Mesendoderm (in vitro differentiated cells): ENCODE measurements around the gene ARHGAP44.

Source experiments
- DNase-seq: peaks from one replicate; pipeline ENCODE4 v3.0.0; 2013
- H2AK5ac ChIP-seq: 2 replicates; pipeline ENCODE4 v1.6.1; 2013; ENCODE audit warnings: low read length, inconsistent platforms
- H2BK120ac ChIP-seq: 2 replicates; pipeline ENCODE4 v1.6.1; 2013; ENCODE audit warnings: low read depth, mild to moderate bottlenecking, low read length, moderate library complexity, mixed read lengths
- H2BK15ac ChIP-seq: replicated peaks from 2 replicates; pipeline ENCODE4 v1.6.1; 2013; ENCODE audit warnings: low read depth, mild to moderate bottlenecking, moderate library complexity
- H2BK5ac ChIP-seq: 2 replicates; pipeline ENCODE4 v1.6.1; 2013; ENCODE audit warnings: low read length, inconsistent platforms
- H3K18ac ChIP-seq: 2 replicates; pipeline ENCODE4 v1.6.1; 2013; ENCODE audit warnings: mild to moderate bottlenecking, low read length, mixed read lengths
- H3K23ac ChIP-seq: one replicate; pipeline ENCODE4 v1.6.1; 2013; ENCODE audit warnings: low read length
- H3K27ac ChIP-seq: 2 replicates; pipeline ENCODE4 v1.5.1; 2013; ENCODE audit warnings: low read depth, mild to moderate bottlenecking, inconsistent platforms, low read length, moderate library complexity
- H3K27me3 ChIP-seq: 2 replicates; pipeline ENCODE4 v1.6.1; 2013; ENCODE audit warnings: low read length, control low read depth, mild to moderate bottlenecking, inconsistent platforms; ENCODE audit not compliant: insufficient read depth, poor library complexity
- H3K36me3 ChIP-seq: 2 replicates; pipeline ENCODE4 v1.6.1; 2013; ENCODE audit warnings: low read length, inconsistent platforms; ENCODE audit not compliant: control insufficient read depth, insufficient read depth
- H3K4ac ChIP-seq: one replicate; pipeline ENCODE4 v1.6.1; 2013; ENCODE audit warnings: low read depth, mild to moderate bottlenecking, low read length, moderate library complexity
- H3K4me1 ChIP-seq: 2 replicates; pipeline ENCODE4 v1.6.1; 2013; ENCODE audit warnings: low read depth, low read length, inconsistent platforms; ENCODE audit not compliant: control insufficient read depth
- H3K4me2 ChIP-seq: 2 replicates; pipeline ENCODE4 v1.6.1; 2013; ENCODE audit warnings: low read length
- H3K4me3 ChIP-seq: 2 replicates; pipeline ENCODE4 v1.5.1; 2013; ENCODE audit warnings: mild to moderate bottlenecking, low read length
- H3K56ac ChIP-seq: one replicate; pipeline ENCODE4 v1.6.1; 2013; ENCODE audit warnings: low read length
- H3K79me1 ChIP-seq: 2 replicates; pipeline ENCODE4 v1.6.1; 2013; ENCODE audit warnings: low read length, inconsistent platforms
- H3K79me2 ChIP-seq: 2 replicates; pipeline ENCODE4 v1.6.1; 2013; ENCODE audit warnings: mild to moderate bottlenecking, low read length; ENCODE audit not compliant: control insufficient read depth, insufficient read depth
- H3K9ac ChIP-seq: 2 replicates; pipeline ENCODE4 v1.6.1; 2013; ENCODE audit warnings: low read length, inconsistent platforms
- H4K5ac ChIP-seq: one replicate; pipeline ENCODE4 v1.6.1; 2013; ENCODE audit warnings: low read length
- H4K8ac ChIP-seq: one replicate; pipeline ENCODE4 v1.6.1; 2013; ENCODE audit warnings: low read depth, mild to moderate bottlenecking, control low read depth, low read length, moderate library complexity
- WGBS: extraction: QIAGEN DNeasy Blood & Tissue Kit; methylation state at CpG from one replicate; pipeline ENCODE4 v1.1.7; 2013; ENCODE audit warnings: low lambda C conversion rate, missing lambda C conversion rate; ENCODE audit not compliant: insufficient coverage; ENCODE audit errors: extremely low coverage; 5-methylcytosine and 5-hydroxymethylcytosine counted together

Gene ARHGAP44

DNA sequence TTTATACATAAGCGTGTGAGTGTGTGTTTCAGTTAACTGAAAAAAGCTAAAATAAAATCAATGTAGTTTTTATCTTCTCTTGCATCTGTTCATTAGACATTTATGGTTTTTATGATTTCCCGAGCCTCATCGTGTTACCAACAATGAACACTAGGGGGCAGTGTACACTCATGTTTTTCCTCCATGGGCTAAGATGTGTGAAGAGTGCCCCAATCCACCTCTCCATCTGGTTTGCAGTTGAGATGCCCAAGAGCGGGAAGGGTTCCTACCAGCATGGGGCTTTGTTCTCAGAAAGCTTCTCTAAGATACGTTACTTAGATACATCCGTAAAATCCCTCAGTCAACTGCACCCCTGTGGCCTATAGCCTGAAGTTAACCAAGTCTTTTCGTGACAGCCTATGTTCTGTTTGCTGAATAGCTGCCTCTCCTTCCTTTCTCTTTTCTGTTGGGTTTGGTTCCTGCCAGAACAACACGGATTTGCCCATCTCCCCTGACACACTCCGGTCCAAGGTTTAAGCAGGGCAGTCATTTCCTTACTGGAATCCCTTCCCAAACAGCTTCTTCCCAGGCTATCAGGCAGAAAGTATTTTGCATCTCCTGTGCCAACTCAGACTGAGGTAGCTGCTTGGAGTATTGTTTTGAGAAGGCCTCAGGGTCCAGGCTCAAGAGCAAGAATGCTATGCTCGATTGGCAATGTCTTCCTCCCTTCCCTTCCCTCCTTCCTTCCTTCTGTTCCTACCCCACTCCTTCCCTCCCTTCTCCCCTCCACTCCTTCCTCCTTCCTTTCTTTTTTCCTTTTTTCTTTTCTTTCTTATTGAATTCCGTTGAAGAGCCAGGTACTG, 241.4 kb downstream of the ARHGAP44 start:
- Histone ChIP-seq H3K56ac (no peak overlapping the region), H4K8ac (no peak overlapping the region), H2BK15ac (no peak overlapping the region), H4K5ac (peak overlapping the region; percentile 26), H3K9ac (no peak overlapping the region), H2AK5ac (no peak overlapping the region), H3K23ac (no peak overlapping the region), H3K4ac (no peak overlapping the region), H3K4me2 (no peak overlapping the region), H2BK5ac (no peak overlapping the region), H3K36me3 (no peaks in the 10 kb centered on the region), H2BK120ac (no peak overlapping the region), H3K4me3 (no peak overlapping the region), H3K79me2 (no peaks in the 10 kb centered on the region), H3K27ac (no peak overlapping the region), H3K27me3 (no peaks in the 10 kb centered on the region), H3K18ac (no peak overlapping the region), H3K4me1 (no peaks in the 10 kb centered on the region), H3K79me1 (no peaks in the 10 kb centered on the region)
- peak; percentile 70 for DNase-seq
- WGBS = no CpG with 5 or more reads among the region's 11 CpGs

- no peaks in the 10 kb centered on the region for H3K79me2 ChIP-seq
- H3K4ac ChIP-seq = no peak overlapping the region
- H3K27ac ChIP-seq = no peak overlapping the region
- no peak overlapping the region for H2AK5ac ChIP-seq
- H3K27me3 ChIP-seq = no peaks in the 10 kb centered on the region
- H3K4me2 ChIP-seq = no peak overlapping the region
- no peak overlapping the region for H3K9ac ChIP-seq
- no peak overlapping the region for H4K8ac ChIP-seq
- H4K5ac ChIP-seq = no peak overlapping the region
- H2BK5ac ChIP-seq = no peak overlapping the region
- WGBS = no CpG with 5 or more reads among the region's 16 CpGs
- DNase-seq = peak; percentile 67
- no peak overlapping the region for H2BK15ac ChIP-seq
- no peak overlapping the region for H3K56ac ChIP-seq
- H3K79me1 ChIP-seq = no peaks in the 10 kb centered on the region
- H3K4me1 ChIP-seq = no peaks in the 10 kb centered on the region
- no peak overlapping the region for H2BK120ac ChIP-seq
- no peak overlapping the region for H3K23ac ChIP-seq
- no peaks in the 10 kb centered on the region for H3K36me3 ChIP-seq
- H3K18ac ChIP-seq = no peak overlapping the region
- no peak overlapping the region for H3K4me3 ChIP-seq
Observed at GRCh38 chr17:13031718-13032350, 242.5 kb downstream of the ARHGAP44 start.

- Histone ChIP-seq H4K8ac (no peak overlapping the region), H3K56ac (no peak overlapping the region), H3K4me2 (no peak overlapping the region), H3K4me3 (no peak overlapping the region), H2BK15ac (no peak overlapping the region), H3K27ac (no peak overlapping the region), H3K79me2 (no peaks in the 10 kb centered on the region), H3K23ac (no peak overlapping the region), H2AK5ac (no peak overlapping the region), H4K5ac (no peak overlapping the region), H3K27me3 (no peaks in the 10 kb centered on the region), H2BK120ac (no peak overlapping the region), H2BK5ac (no peak overlapping the region), H3K4me1 (no peaks in the 10 kb centered on the region), H3K4ac (no peak overlapping the region), H3K18ac (no peak overlapping the region), H3K36me3 (no peaks in the 10 kb centered on the region), H3K9ac (no peak overlapping the region), H3K79me1 (no peaks in the 10 kb centered on the region)
- no CpG with 5 or more reads among the region's 1 CpG for WGBS
- no peak for DNase-seq
Observed at GRCh38 chr17:13035420-13035819, 246.1 kb downstream of the ARHGAP44 start.

DNA sequence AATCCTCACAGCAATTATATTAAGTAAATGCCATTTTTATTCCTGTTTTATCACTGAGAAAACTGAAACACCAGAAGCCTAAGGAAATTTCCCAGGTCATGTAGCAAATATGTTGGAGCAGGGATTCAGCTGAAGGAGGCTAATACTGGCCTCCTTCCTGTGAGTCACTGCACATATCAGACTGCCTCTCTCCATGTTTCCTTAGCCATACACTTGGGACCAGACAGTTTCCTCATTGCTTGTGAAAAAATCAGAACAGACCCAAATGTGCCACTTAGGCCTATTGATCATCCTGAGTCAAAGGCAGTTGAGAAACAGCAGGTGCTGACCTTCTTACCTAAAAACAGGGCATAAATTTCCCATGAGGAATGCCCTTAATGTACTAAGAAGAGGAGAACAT, 247.5 kb downstream of the ARHGAP44 start:
- no peak overlapping the region for H2AK5ac ChIP-seq
- no peak overlapping the region for H3K9ac ChIP-seq
- no peak overlapping the region for H4K8ac ChIP-seq
- no peaks in the 10 kb centered on the region for H3K27me3 ChIP-seq
- no peaks in the 10 kb centered on the region for H3K79me1 ChIP-seq
- H3K56ac ChIP-seq = no peak overlapping the region
- no peak overlapping the region for H2BK120ac ChIP-seq
- no peak overlapping the region for H2BK5ac ChIP-seq
- H4K5ac ChIP-seq = no peak overlapping the region
- H3K4me3 ChIP-seq = no peak overlapping the region
- H3K18ac ChIP-seq = no peak overlapping the region
- H2BK15ac ChIP-seq = no peak overlapping the region
- H3K4me2 ChIP-seq = no peak overlapping the region
- H3K79me2 ChIP-seq = no peaks in the 10 kb centered on the region
- H3K23ac ChIP-seq = no peak overlapping the region
- no peak for DNase-seq
- no peak overlapping the region for H3K27ac ChIP-seq
- no peaks in the 10 kb centered on the region for H3K36me3 ChIP-seq
- H3K4me1 ChIP-seq = peaks cover 3% of the 10 kb centered on the region
- H3K4ac ChIP-seq = no peak overlapping the region

GRCh38 chr17:13038931-13039665, 249.8 kb downstream of the ARHGAP44 start:
- H2BK120ac ChIP-seq = no peak overlapping the region
- no peak overlapping the region for H3K4me2 ChIP-seq
- H2BK15ac ChIP-seq = no peak overlapping the region
- H4K5ac ChIP-seq = no peak overlapping the region
- no peak overlapping the region for H3K18ac ChIP-seq
- no peaks in the 10 kb centered on the region for H3K27me3 ChIP-seq
- no peak overlapping the region for H3K4me3 ChIP-seq
- no peak overlapping the region for H2AK5ac ChIP-seq
- H3K9ac ChIP-seq = no peak overlapping the region
- H3K23ac ChIP-seq = no peak overlapping the region
- H4K8ac ChIP-seq = no peak overlapping the region
- H3K4me1 ChIP-seq = peaks cover 3% of the 10 kb centered on the region
- WGBS = no CpG with 5 or more reads among the region's 4 CpGs
- DNase-seq = no peak
- H3K79me1 ChIP-seq = no peaks in the 10 kb centered on the region
- H3K79me2 ChIP-seq = no peaks in the 10 kb centered on the region
- H2BK5ac ChIP-seq = no peak overlapping the region
- no peaks in the 10 kb centered on the region for H3K36me3 ChIP-seq
- no peak overlapping the region for H3K4ac ChIP-seq
- H3K56ac ChIP-seq = no peak overlapping the region
- H3K27ac ChIP-seq = no peak overlapping the region
